ENCODE results near the gene GRM8. TPM values are rescaled to one million over a fixed set of nuclear protein-coding genes. Genes with fewer than 3 reads are reported as not detected.
"Not testable (repeated sequence)": the region's sequence is repeated elsewhere in the genome, so short reads cannot be mapped to it uniquely, and the experiment has no call there.

The GRM8 gene
- total RNA-seq, 1 donor from 2014 or later: 0.41 TPM

- DNase-seq: not testable (repeated sequence)
These were observed 344.2 kb downstream of the GRM8 start for GRCh38 chr7:126908564-126908963.

DNA sequence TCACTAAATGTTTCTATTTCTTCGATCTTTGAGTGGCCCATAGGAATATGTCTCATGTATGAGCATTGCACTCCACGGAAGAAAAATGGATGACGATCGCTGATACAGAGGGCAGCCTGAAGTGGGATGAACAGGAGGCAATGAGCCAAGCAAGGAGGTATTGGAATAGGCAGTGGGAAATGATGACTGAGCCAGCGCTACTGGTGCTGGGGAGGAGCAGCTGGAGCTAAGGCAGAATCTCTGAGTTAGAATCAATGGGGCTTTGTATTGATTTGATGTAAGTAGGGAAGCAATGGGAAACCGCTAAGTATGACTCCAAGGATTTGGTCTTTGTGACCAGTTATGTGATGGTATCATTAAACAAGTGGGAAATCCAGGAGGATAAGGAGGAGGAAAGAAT lies 345.1 kb downstream of the GRM8 start:
- DNase-seq: not testable (repeated sequence)

DNA sequence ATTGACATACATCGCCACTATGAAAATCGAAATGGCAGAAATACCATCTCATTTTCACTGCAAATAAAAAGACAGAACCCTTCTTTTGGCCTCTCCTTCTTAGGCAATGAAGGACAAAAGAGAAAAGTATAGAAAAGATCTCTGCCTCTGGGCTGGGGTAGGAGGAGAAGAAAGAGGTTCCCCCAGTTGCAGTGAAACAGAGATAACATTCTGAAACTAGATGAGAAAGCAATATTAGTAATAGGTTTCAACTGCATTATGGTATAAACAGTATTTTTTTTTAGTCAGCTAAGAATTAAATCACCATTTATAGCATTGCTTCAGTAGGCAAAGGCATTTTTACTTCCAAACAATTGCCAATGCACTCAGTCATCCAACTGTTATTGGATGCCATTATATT lies 347.5 kb downstream of the GRM8 start:
- DNase-seq: not testable (repeated sequence)

DNA sequence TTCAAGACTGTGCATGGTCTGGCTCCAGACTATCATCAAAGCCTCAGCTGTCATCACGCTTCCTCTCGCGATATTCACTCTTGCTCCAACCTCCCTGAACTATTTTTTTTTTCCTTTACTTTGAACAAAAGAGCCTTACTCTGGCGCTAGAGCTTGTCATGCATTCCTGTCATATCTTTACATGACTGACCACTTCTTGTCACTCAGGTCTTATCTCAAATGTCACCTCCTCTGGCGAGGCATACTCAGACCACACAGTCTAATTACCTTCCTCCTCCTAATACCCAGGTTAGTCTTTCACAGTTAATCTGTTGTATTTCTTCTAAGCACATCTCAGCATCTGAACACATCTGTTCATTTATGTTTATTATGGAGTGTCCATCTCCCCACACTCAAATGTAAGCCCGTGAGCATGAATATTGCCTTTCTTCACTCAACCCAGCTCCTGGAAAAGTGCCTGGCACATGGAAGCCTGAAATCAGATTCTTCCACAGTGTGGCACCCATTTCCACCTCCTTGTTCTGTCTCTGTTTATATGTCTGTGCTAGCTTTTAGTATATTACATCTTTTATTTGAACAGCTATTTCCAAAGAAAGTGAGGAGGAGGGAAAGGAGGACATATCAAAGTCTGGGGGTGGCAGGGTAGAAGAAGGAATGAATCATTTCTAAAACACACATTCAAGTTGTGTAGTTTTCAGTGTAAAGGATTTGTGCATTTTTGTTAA lies 351.5 kb downstream of the GRM8 start:
- DNase-seq: not testable (repeated sequence)

DNA sequence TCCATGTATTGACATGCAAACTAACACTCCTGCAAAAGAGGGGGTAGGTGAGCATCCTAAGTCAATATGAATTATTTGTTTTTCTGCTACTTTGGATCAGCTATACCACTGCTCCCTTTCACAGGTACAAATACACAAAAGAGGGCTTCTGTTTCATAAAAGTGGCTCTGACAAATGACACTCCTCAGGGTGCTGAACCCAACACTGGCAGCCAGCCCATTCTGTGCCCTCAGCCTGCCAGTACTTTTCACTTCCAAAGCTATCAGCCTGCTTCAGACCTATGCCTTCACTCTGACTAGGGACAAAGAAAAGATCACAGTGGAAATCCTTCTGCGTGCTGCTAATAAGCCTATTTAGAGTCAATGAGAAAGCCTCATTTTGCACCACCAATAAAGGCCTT lies 364.8 kb downstream of the GRM8 start:
- not testable (repeated sequence) for DNase-seq

DNA sequence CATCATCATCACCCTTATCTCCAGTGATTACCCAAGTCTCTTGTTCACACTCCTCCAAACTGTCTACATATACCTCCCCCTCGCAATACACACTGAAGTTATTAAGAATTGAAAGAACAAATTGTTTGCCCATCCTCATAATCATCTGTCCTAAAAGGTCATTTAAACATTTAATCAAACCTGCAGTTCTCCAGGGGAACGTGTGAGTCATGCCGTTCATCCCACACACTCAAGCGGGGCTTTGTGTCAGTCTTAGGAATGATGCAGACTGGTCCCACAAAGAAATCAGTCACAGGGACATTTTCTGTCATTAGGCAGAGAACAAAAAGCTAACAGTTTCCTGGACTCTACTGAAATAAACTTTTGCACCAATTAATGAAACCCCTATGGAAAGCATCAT lies 365.2 kb downstream of the GRM8 start:
- DNase-seq: not testable (repeated sequence)

GRCh38 chr7:126882730-126883129 lies 370.0 kb downstream of the GRM8 start:
- DNase-seq: not testable (repeated sequence)

GRCh38 chr7:126881908-126882307 lies 370.8 kb downstream of the GRM8 start:
- DNase-seq: peak; percentile 14

GRCh38 chr7:126881315-126881714 lies 371.4 kb downstream of the GRM8 start:
- DNase-seq: no peak

DNA sequence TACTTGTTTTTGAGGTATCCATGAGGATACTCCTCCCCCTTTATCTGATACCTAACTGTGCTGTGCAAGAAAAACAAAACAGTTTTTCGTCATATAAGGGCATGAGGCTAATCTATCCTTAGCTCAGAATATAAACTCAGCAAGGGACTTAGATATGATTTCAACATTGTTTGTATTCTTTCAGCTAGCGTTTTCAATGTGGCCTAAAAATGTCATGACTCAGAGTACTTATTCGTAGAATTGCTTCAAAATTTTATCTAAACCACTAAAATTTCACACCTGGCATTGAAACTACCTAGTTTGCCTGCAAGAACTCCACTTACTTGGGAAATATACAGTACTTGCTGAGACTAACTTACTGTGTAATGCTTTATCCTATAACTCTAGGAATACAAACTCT lies 376.2 kb downstream of the GRM8 start:
- not testable (repeated sequence) for DNase-seq

DNA sequence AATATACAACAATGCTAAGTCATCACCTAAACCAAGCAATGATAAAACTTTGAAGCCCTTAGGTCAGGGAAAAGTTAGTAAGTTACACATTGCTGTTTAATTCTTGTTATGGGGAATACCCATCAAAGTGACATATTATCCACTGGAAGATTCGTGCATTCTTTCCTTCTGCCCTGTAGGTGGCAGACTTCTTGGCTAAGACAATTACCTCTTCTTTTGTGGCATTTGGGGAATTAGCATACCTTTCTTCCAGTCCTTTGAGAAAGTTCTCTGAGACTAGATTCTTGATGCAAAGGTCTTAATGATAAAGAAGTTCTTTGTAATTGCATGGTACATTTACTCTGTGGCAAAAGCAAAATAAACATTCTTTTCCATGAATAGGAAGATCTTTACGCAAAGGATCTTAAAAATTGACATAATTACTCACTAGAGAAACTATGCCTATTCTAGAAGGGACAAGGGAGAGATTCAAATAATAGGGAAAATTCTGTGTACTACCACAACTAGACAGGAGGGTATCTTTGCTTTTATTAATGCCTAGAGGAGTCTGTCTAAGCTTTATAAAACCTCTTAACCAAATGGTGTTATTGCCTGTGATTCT lies 395.9 kb downstream of the GRM8 start:
- no peak for DNase-seq

GRCh38 chr7:126845331-126845730 lies 407.4 kb downstream of the GRM8 start:
- DNase-seq: no peak

DNA sequence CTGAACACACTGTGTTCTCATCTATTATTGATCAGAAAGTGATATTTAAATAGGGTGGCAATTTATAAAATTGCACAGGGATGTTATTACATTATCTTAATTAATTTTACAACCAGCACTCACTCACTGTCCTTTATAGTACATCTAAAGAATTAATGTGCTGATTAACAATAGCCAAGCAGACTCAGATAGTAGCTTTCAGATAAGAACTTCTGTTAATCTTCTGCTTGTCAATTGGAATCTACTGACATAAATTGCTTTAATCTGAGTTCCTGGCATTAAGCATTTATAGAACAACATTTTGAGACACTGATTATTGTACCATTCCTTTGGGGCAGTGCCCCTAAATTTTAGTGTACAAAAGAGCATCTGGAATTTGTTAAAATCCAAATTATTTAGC lies 408.9 kb downstream of the GRM8 start:
- DNase-seq: no peak

DNA sequence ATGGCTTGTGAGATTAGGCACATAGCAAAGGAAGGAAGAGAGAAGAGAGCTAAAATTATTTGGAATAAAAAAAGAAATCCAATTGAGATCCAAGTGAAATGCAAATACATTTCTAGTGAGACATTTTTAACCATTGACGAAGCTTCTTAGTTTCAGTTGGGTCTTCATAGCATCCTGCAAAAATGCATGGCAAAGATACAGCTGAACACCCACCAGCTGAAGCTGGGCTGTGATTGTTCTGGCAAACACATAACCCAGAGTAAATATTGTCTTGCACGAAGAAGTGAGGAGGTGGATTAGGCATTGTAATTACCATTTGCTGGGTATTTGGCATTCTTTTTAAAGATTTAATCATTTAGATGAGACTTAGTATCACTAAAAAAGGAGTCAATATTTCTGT lies 409.4 kb downstream of the GRM8 start:
- no peak for DNase-seq

- no peak for DNase-seq
These were observed 410.3 kb downstream of the GRM8 start for GRCh38 chr7:126842451-126842850.

- DNase-seq: peak; percentile 2
These were observed 411.9 kb downstream of the GRM8 start for GRCh38 chr7:126840869-126841268.

DNA sequence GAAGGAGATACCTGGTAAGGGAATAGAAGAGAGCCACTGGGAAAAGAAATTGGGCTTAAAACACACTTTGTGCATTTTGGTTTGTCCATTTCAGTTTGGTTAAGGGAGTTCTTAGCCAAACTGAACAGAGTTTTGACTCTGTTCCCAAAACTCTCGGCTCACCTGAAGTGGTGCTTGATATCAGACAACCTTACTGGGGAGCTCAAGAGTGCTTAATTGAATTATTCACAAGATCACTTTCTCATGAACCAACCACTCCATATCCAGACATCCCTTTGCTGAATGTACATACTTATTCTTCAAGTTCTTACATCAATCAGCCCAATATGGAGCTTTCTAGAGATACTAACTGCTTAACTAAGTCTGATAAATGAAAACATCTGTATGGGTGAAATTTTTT lies 413.1 kb downstream of the GRM8 start:
- DNase-seq: no peak

GRCh38 chr7:126838194-126838593 lies 414.5 kb downstream of the GRM8 start:
- DNase-seq: no peak

DNA sequence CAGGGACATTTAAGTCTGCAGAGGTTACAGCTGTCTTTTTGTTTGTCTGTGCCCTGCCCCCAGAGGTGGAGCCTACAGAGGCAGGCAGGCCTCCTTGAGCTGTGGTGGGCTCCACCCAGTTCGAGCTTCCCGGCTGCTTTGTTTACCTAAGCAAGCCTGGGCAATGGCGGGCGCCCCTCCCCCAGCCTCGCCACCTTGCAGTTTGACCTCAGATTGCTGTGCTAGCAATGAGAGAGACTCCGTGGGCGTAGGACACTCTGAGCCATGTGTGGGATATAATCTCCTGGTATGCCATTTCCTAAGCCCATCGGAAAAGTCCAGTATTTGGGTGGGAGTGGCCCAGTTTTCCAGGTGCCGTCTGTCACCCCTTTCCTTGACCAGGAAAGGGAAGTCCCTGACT lies 421.5 kb downstream of the GRM8 start:
- DNase-seq: not testable (repeated sequence)

DNA sequence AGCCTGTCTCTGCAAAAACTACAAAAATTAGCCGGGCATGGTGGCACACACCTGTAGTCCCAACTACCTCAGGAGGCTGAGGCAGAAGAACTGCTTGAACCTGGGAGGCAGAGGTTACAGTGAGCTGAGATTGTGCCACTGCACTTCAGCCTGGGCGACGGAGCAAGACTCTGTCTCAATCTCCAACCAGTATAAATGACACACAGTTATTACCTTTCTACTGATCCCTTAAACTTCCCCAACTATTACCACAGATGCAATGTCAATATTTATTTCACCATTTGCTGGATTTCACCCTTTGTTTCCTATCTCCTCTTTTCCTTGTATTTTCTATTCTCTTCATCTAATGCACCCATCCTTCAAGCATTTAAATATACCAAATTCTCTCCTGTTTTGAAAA lies 431.8 kb downstream of the GRM8 start:
- DNase-seq: no peak

DNA sequence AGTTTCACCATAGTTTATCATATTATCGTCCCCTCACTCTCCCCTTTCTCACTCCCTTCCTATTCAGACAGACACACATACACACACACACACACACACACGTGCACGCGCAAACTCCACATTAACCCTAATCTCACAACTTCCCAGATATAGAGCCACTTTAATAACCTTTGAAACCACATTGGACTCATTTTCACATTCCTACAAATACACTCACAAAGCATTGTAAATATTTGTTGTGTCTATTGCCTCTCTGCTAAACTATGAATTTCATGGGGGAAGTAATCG lies 433.6 kb downstream of the GRM8 start:
- DNase-seq: no peak

GRCh38 chr7:126818393-126819196 lies 434.1 kb downstream of the GRM8 start:
- DNase-seq: no peak

DNA sequence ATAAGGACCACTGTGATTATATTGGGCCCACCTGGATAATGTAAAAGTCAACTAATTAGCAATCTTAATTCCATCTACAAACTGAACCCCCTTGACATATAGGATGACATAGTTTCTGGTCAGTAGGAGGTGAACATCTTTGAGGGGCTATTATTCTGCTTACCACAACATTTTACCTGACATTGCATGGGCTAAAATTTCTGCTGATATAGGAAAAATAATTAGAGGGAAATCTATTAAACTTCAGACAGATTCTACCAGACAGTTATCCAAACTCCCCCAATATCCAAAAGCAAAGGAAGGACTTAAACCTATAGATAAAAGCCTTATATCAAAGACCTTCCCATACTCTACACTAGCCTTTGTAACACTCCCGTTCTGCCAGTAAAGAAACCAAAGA lies 443.6 kb downstream of the GRM8 start:
- DNase-seq: no peak

- DNase-seq: no peak
These were observed 446.1 kb downstream of the GRM8 start for GRCh38 chr7:126806614-126807013.
